Measurements from ENCODE around the gene CASP6.

DNA sequence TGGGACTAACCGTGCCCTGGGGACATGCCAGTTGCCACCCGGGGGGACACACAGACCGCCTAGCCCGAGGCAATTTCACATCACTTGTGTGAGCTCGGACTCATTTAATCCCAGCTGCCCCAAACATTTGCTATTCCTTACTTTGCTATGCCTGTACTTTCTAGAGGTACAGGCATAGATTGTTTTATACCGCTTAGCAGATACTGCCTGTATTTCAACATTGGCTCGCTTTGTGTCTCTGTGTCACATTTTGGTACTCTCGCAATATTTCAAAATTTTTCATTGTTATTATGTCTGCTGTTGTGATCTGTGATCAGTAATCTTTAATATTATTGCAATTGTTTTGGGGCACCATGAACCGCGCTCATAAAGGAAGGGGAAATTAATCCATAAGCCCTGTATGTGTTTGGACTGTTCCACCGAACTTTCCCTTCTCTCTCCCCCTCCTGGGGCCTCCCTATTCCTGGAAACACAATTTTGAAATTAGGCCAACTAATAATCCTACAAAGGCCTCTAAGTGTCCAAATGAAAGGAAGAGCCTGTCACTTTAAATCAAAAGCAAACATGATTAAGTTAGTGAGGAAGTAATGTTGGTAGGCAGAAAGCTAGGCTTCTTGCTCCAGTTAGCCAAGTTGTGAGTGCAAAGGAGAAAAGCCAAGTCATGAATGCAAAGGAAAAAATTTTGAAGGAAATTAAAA is 568 bp upstream of the CASP6 start:
- no peak for TF ChIP-seq EP300 (IDR thresholded peaks at IDR 0.05)
- no peak for TF ChIP-seq POLR2A (IDR thresholded peaks at IDR 0.05; ENCODE audit: low read depth)
- TF ChIP-seq CTCF (IDR thresholded peaks at IDR 0.05) = no peak
- TF ChIP-seq POLR2AphosphoS5 (IDR thresholded peaks at IDR 0.05) = no peak

All from esophagus muscularis mucosa (tissue), 4 donors.